ENCODE results near the gene CEP97. TPM values are rescaled to one million over a fixed set of nuclear protein-coding genes. Genes with fewer than 3 reads are reported as not detected.

Gene CEP97
- total RNA-seq, 1 experiment from 2014 or later, result 11.5 TPM

- BruUV-seq (replicated peaks), result no TSS peak
- CTCF ChIA-PET, result interaction anchor here (1.6 to 7.7 kb wide), 3 partner anchors 12 to 18 kb away, joined by 4 to 74 read pairs (median 6); no protein-coding TSS in a partner anchor
Measured at GRCh38 chr3:101719604-101720185, 4.7 kb upstream of the CEP97 start.

GRCh38 chr3:101720851-101721840 is 3.3 kb upstream of the CEP97 start:
- DNase-seq (ENCODE audit: unreplicated experiment), result peak; percentile 39
- H3K36me3 Mint-ChIP-seq (ENCODE audit: insufficient read depth, unreplicated experiment), result peaks cover 7% of the 10 kb centered on the region

More at GRCh38 chr3:101719604-101720185, 4.7 kb upstream of the CEP97 start:
- POLR2A ChIA-PET, result interaction anchor here (0.8 to 3.2 kb wide), 6 partner anchors 13 to 42 kb away, joined by 3 to 16 read pairs (median 12); partner anchors contain the start of genes RPL24 and ZBTB11
- H3K27me3 Mint-ChIP-seq (ENCODE audit: insufficient read depth, unreplicated experiment), result no peaks in the 10 kb centered on the region
- peaks cover 24% of the 10 kb centered on the region for H3K4me1 Mint-ChIP-seq (ENCODE audit: insufficient read depth, unreplicated experiment)
- H3K36me3 Mint-ChIP-seq (ENCODE audit: insufficient read depth, unreplicated experiment), result peaks cover 6% of the 10 kb centered on the region
- no peak for TF ChIP-seq CTCF (IDR thresholded peaks at IDR 0.05; ENCODE audit: unreplicated experiment)
- intact Hi-C loops (cut with micrococcal nuclease), result no loop called here
- no peak overlapping the region for H3K4me3 Mint-ChIP-seq (ENCODE audit: unreplicated experiment)
- H3K27ac Mint-ChIP-seq (ENCODE audit: low read depth, unreplicated experiment), result peak overlapping the region; percentile 39
- no peaks in the 10 kb centered on the region for H3K9me3 Mint-ChIP-seq (ENCODE audit: unreplicated experiment)
- peak; percentile 61 for DNase-seq (ENCODE audit: unreplicated experiment)

GRCh38 chr3:101722394-101723173 is 1.8 kb upstream of the CEP97 start:
- Mint-ChIP-seq H3K36me3 (ENCODE audit: insufficient read depth, unreplicated experiment) (peaks cover 10% of the 10 kb centered on the region), H3K27ac (ENCODE audit: low read depth, unreplicated experiment) (peak overlapping the region; percentile 41), H3K4me1 (ENCODE audit: insufficient read depth, unreplicated experiment) (peaks cover 30% of the 10 kb centered on the region), H3K27me3 (ENCODE audit: insufficient read depth, unreplicated experiment) (no peaks in the 10 kb centered on the region), H3K4me3 (ENCODE audit: unreplicated experiment) (no peak overlapping the region), H3K9me3 (ENCODE audit: unreplicated experiment) (no peaks in the 10 kb centered on the region)
- TF ChIP-seq CTCF (IDR thresholded peaks at IDR 0.05; ENCODE audit: unreplicated experiment), result no peak
- BruUV-seq (replicated peaks), result no TSS peak
- DNase-seq (ENCODE audit: unreplicated experiment), result no peak
- CTCF ChIA-PET, result interaction anchor here (0.8 to 7.7 kb wide), 2 partner anchors 15 to 503 kb away, joined by 3 to 74 read pairs; no protein-coding TSS in a partner anchor
- intact Hi-C loops (cut with micrococcal nuclease), result no loop called here
- POLR2A ChIA-PET, result interaction anchor here (0.9 to 2.0 kb wide), 3 partner anchors 36 to 56 kb away, joined by 3 to 14 read pairs (median 9); partner anchors contain the start of genes NXPE3, RPL24 and ZBTB11

More at GRCh38 chr3:101720851-101721840, 3.3 kb upstream of the CEP97 start:
- no peaks in the 10 kb centered on the region for H3K27me3 Mint-ChIP-seq (ENCODE audit: insufficient read depth, unreplicated experiment)
- H3K27ac Mint-ChIP-seq (ENCODE audit: low read depth, unreplicated experiment), result peak overlapping the region; percentile 41
- intact Hi-C loops (cut with micrococcal nuclease), result no loop called here
- no peaks in the 10 kb centered on the region for H3K9me3 Mint-ChIP-seq (ENCODE audit: unreplicated experiment)
- ChIA-PET POLR2A (interaction anchor here (0.7 to 2.2 kb wide), 8 partner anchors 13 to 149 kb away, joined by 3 to 14 read pairs (median 7); partner anchors contain the start of genes NFKBIZ, RPL24 and ZBTB11), CTCF (interaction anchor here (0.9 to 7.7 kb wide), 2 partner anchors 13 to 16 kb away, joined by 4 to 74 read pairs; no protein-coding TSS in a partner anchor)
- TF ChIP-seq CTCF (IDR thresholded peaks at IDR 0.05; ENCODE audit: unreplicated experiment), result no peak
- no peak overlapping the region for H3K4me3 Mint-ChIP-seq (ENCODE audit: unreplicated experiment)
- BruUV-seq (replicated peaks), result no TSS peak
- peaks cover 24% of the 10 kb centered on the region for H3K4me1 Mint-ChIP-seq (ENCODE audit: insufficient read depth, unreplicated experiment)
